Islet precursor cell (in vitro differentiated cells): ENCODE data around the gene TMEM135.
"Not testable (repeated sequence)": the region's sequence is repeated elsewhere in the genome, so short reads cannot be mapped to it uniquely, and the experiment has no call there.

Experiments
- DNase-seq: peaks from one replicate; pipeline ENCODE4 v3.0.0-alpha.2; 2018

Gene TMEM135

DNA sequence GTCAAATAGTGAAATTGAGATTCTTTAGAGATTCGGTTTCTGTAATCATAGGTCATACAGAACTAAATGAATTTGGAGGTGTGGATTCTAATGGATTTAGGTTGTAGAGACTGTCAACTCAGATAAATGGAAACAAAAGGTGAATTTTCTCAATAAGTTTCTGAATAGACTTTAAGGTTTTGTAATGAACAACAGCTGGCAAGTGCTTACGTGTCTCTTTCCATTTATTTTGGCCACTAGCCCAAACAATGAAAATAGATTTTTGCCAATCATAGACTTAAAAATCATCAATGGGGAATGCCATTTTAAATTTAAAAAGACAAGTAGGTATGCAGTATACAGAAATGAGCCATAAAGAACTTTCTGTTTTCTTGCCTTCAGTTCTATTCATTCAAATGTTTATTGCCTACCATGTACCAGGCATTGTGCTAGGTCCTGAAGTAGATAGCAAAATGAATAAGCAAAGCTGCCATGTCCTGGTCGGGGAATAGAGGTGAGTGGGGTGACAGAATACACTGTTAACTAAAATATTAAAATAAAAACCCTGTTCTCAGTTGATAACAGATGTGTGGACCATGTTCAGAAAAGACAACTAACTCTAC lies 16.9 kb upstream of the TMEM135 start:
- no peak for DNase-seq

DNA sequence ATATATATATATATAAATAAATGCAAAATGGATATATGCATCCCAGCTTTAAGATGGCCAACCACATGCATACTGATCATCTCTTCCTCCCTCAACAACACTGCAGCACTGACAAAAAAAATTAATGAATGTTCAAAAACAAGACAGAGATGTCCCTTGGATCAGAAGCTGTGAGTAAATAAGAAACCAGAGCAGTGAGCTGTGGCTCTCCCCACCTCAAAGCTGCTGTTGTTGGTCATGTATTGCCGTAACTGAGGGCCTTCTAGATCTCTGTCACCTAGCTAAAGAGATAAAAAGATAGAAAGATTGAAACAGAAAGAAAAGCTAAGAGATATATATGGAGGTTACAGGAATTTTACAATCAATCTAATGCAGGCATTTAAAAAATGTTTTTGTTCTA lies 15.5 kb upstream of the TMEM135 start:
- DNase-seq = no peak

DNA sequence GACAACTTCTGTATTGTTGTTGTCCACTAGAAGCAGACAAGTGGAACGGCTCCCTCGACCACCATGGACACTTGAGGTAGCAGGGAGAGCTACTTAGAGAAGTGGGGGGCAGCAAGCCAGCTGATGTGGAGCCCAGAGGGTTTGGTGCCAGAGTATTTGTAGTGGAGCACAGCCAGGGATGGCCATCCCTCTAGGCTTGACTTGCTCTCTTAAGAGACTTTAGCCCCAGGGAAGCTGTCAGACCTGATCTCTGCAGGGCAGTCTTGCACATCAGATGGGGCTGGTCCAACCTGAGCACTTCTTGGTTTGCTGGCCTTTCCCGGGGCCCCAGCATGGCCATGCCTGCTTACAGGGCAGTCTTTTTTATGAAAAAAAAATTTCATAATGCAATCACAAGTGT lies 15.0 kb upstream of the TMEM135 start:
- DNase-seq = no peak

DNA sequence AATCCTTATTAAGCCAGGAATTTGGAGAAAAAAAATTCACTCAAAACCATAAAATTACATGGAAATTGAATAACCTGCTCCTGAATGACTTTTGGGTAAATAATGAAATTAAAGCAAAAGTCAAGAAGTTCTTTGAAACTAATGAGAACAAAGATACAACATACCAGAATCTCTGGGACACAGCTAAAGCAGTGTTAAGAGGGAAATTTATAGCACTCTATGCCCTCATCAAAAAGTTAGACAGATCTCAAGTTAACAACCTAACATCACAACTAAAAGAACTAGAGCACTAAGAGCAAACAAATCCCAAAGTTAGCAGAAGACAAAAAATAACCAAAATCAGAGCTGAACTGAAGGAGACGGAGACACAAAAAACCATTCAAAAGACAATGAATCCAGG lies 11.3 kb upstream of the TMEM135 start:
- DNase-seq = not testable (repeated sequence)

DNA sequence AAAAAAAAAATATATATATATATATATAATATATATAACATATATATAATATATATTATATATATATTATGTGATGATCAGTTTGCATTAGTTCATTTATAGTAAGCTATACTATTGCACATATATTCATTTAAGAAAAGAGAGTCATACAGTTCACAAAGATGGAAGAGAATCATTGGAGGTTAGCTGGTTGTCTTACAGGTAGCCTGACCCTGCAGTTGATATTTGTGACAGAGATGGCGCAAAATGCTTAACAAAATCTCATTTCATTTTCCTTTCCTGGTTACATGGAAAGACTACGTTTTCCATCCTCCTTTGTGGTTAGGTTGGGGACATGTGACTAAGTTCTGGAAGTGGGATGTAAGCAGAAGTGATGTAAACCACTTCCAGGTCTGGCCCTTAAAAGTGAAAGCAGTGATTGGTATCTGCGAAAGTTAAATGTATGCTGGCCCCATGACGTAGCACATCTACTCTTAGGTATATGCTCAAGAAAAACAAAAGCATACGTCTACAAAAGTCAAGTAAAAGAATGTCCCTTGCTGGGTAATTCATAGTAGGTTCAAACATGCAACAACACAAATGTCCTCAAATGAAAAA lies 7.2 kb upstream of the TMEM135 start:
- DNase-seq = no peak

DNA sequence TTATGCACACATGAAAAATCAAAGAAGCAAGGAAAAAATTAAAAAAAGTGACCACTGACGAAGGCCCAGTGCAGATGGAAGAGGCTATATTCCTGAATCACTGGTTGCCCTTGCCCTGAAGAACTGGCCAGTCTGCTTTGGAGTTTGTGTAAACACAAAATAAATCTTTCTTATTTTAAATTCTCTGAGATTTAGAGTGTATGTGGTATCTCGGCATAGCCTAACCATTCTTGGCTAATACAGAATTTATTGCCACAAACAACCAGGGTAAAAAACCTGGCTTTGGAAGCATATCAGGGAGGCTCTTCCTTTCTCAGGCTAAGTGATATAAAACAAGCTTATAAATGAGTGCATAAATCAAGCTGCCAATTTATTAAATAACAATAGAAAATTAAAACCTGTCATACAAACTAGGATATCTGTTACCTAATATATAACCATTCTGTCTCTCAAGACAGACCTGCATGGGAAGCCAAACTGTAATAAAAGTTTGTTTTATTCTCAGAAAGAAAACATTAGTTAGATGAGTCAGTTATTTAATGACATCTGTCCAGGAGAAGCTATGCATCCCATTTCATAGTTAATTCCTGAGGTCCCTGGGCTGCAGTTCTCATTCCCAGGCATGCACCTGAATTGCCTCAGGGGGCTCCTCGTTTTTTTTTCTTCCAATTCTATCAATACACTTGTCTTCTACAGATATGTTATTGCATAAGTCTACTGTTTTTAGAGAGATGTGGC lies 6.1 kb upstream of the TMEM135 start:
- no peak for DNase-seq

DNA sequence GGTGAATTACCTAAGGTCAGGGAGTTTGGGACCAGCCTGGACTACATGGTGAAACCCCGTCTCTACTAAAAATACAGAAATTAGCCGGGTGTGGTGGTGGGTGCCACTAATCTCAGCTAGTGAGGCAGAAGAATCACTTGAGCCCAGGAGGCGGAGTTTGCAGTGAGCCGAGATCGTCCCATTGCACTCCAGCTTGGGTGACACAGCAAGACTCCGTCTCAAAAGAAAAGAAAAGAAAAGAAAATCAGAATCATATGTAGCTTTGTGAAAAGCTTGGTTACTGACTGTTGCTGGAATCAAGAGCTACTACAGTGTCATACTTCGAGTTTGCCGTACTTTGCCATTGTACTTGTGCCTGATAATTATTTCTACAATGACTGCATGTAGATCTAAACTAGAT lies 4.2 kb upstream of the TMEM135 start:
- no peak for DNase-seq

DNA sequence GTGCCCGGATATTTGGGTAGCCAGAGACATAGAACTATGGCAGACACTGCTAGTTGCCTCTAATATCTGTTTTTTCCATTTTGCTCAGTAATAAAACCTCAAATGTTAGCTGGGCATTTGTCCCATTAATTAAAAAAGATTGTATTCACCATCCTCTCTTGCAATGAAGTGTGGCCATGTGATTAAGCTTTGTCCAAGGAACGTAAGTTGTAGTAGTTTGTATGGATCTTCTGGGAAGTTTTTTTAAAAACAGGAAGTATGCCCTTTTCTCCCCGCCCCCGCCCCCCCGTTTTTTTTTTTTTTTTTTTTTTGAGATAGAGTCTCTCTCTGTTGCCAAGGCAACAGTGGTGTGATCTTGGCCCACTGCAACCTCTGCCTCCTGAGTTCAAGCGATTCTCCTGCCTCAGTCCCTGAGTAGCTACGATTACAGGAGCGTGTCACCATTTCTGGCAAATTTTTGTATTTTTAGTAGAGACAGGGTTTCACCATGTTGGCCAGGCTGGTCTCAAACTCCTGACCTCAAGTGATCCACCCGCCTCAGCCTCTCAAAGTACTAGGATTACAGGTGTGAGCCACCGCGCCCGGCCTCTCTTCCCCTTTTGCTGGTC lies 1.7 kb upstream of the TMEM135 start:
- no peak for DNase-seq

DNA sequence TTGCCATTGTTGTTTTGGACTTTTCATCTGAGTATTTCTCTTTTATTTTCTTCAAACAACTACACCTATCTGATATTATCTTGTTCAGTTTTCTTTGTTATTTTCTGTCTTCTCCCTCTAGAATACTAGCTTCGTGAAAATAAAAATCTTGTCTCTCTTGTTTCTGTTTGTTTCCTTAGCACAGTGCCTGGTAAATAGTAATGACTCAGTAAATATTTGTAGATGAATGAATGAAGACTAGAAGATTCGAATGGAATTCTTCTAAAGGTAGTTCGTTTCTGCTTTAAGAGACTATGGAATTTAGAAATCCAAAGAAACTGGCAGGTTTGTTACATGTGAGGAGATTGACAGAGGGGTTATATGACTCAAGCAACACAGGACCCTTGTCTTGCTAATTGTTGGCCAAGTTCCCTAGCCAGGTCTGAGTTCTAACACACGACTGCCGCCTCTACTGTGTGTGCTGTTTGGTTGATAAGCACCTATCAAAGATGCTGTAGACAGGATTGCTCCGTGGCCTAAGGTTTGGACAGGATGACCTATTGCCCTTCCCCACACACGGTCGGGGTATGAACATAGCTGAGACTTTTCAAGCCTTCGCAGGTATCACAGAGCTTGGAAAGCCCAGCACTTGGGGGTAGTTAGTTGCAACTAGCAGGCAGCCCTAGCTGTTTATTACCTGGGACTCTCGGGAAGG lies 831 bp upstream of the TMEM135 start:
- DNase-seq = no peak

DNA sequence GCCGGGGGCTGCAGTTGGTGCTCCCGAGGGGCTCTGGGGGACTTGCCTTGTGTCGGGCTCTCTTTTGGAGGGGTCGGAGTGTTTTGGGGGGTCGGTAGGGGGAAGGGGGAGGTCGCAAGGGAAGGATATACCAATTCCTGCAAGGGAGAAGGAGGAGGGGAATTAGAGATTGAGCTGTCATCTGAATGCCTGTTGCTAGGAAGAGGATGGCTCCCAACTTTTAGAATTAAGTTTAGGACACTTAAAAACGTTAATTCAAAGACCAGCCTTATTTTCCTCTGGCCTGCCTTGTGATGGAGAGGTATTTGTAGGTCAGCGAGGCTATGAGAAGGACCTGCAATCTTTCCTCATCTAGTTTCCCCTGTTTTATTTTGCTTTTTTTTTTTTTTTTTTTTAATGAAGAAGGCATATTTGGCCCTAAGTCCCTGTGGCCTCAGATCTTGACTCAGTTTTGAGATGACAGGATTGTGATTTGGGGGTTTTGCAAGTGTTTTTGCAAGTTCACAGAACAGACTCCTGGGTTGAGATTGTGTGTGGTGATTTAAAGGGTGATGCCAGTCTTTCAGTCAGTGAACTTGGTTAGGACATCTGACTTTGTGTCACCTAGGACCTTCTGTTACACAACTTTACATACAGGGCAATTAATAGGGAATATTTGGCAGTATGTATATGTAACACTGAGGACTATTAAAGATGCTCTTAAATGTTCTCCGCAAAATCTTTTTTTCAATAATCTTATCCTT lies 672 bp downstream of the TMEM135 start:
- DNase-seq = no peak

DNA sequence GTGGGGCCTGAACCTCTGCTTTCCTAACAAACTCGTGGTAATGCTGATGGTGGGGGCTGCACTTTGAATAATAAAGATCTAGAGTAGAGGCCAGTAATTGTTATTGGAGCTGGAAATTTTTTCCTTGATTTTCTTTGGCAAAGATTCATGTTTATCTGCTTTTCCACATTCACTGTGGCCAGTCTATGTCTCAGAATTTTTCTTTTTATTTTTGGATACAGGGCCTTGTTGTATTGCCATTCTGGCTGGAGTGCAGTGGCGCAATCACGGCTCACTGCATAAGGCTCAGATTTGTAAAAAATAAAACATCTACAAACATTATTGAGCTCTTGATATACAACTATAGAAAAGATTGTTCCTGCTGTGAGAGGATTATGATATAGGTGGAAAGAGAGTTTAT lies 1.6 kb downstream of the TMEM135 start:
- no peak for DNase-seq

DNA sequence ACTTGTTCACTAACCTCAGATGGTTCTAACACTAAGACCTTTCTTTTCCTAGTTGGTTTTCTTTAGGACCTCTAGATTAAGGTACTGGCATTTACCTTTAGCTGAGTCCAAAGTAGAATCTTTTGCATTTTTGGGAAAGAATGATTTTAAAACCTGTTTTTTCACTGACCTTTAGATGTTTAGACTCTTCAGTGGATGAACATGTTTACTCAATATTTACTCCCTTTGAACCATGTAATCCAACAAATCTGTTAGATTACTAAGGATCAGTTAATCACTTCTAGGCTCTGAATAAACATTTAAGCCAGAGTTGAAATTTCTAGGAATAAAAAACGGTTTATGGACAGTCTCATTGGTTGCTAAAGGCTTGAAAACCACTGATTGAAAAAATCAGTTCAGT lies 6.2 kb downstream of the TMEM135 start:
- DNase-seq = no peak

DNA sequence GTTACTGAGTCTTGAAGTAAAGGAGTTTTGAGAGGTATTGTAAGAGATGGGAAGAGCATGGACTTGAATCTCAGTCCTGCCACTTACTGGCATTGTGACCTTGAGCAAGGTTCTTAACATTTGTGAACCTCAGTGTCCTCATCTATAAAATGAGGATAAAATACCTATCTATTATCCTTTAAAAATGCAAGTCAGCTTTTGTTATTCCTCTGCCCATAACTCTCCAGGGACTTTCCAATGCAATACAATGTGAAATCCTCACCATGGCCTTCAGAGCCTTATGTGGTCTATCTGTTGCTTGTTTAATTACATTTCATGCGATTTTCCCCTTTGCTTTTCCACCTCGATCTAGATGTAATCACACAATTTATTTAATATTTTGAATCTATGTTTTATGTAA lies 9.1 kb downstream of the TMEM135 start:
- no peak for DNase-seq

DNA sequence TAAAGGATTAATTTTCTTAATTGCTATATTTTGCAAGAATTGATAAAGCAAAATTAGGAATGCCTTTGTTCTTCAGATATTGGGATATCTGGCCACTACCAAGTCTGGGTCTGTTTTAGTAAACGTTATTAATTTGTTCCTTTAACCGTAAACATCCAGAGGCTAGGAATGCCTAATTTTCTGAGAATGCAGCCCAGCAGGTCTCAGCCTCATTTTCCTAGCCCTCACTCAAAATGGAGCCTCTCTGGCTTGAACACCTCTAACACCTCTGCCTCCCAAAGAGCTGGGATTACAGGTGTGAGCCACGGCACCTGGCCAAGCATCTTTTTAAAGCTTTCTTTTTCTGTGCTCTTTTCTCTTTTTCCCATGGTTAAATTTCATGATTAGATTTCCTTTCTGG lies 18.4 kb downstream of the TMEM135 start:
- DNase-seq = no peak

DNA sequence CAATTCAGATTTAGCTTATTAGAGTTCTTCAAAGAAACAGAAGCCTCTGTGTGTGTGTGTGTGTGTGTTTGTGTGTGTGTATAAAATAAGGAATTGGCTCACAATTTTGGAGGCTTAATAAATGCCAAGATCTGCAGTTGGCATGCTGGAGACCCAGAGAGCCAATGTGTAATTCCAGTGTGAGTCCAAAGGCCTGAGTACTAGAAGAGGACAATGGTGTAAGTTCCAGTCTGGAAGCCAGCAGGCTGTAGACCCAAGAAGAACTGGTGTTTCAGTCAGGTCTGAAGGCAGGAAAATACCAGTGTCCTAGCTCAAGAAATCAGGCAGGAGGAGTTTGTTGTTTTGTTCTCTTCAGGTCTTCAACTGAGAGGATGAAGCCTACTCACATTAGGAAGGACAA lies 20.0 kb downstream of the TMEM135 start:
- DNase-seq = no peak

DNA sequence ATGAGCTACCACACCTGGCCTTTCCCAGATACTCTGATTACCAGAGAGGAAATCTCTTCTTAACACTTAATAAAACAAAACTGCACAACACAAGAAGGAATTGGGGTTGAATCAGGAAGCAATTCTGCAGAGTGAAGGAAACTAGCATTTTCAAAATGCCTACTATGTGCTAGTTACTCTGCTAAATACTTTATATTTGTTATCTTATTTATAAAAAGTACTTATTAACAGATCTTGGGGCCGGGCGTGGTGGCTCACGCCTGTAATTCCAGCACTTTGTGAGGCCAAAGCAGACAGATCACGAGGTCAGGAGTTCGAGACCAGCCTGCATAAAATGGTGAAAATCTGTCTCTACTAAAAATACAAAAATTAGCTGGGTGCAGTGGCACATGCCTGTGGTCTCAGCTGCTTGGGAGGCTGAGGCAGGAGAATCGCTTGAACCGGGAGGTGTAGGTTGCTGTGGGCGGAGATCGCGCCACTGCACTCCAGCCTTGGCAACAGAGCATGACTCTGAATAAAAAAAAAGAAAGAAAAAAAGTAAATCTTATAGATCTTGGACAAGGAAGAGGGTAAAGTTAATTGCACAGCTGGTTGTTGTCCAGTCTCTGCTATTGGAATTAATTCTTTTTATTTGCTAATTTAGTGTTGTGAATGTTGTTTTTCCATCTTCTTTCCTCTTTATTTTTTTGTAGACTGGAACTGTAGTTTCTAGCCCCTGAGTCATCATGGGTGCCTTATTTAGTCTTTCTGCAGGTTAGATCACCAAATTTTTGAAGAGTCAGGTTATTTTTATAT lies 22.1 kb downstream of the TMEM135 start:
- no peak for DNase-seq

DNA sequence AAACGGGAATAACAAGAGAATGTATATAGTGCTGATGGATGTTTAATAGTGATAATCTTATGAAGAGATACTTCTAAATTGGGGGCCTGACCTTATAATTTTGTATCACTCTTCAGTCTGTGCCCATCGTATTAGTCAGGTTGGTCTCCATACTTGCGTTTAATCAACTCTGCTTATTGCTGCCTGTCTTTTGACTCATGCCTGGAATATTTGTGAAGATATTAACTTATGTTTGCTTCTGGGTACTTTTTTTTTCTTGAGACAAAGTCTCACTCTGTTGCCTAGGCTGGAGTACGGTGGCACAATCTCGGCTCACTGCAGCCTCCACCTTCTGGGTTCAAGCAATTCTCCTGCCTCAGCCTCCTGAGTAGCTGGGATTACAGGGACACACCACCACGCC lies 24.0 kb downstream of the TMEM135 start:
- DNase-seq = no peak

DNA sequence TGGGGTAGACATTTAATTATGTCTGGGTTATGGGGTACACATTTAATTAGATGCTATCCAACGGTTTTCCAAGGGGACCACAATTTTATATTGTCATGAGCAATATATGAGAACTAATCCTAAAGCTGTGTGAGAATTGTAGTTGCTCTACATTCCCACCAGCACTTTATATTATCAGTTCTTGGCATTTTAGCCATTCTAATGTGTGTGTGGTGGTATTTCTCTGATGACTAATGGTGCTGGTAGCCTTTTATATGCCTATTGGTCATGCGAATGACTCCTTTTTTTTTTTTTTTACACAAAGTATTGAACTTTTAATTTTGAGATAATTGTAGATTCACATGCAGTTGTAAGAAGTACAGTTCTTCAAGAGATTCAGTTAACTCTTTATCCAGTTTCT lies 26.2 kb downstream of the TMEM135 start:
- no peak for DNase-seq

DNA sequence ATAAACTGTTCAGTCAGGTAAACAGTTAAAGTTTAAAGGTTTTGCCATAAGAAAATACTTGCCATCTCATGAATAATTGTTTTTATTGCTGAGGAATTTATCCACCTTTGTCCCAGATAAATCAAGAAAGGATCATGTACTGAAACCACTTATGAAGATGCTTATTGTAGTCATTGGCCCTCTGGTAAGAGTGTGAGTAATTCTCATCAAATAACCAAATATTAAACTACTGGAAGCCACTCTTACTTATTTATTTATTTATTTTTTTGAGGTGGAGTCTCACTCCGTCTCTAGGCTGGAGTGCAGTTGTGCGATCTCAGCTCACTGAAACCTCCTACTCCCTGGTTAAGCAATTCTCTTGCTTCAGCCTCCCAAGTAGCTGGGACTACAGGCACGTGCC lies 35.1 kb downstream of the TMEM135 start:
- no peak for DNase-seq

DNA sequence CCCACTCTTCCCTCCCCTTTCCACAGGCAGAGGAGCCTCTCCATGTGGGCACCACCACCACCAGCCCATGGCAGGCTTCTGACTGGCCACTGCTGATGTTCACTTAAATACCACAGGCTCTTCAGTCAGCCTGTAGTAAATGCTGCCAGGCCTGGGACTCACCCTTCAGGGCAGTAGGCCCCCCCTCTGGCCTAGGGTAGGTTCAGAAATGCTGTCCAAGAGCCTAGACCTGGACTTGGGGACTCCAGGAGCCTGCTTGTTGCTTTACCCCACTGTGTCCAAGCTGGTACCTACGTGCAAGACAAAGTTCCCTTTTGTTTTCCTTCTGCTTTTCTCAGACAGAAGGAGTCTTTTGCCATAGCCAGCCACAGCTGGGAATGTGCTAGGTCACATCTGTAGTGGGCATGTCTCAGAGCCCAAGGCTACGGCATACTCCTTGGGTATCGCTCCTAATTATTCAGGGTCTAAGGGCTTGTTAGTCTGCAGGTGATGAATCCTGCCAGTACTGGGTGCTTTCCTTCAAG lies 38.6 kb downstream of the TMEM135 start:
- no peak for DNase-seq

DNA sequence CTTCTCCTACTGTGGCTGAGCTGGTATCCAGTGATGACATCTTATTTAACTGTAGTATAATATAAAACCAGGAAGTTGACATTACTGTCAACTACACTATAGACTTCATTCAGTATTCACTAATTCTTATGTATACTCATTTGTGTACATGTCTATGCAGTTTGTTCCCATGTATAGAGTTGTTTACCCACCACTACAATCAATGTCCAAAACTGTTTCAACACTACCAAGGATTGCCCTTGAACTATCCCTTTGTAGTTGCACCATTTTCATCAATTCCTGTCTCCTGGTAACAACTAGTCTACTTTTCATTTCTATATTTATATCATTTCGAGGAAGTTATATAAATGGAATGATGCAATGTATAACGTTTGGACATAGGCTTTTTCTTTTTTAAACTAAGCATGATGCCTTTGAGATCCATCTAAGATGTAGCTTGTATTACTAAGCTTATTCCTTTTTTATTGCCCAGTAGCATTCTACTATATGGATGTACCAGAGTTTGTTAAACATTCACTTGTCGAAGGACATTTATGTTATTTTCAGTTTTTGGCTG lies 39.2 kb downstream of the TMEM135 start:
- no peak for DNase-seq
